HG03521 (cell line): ENCODE results near the gene P4HB.

Experiments used
- ATAC-seq: cut with Tn5 transposase; IDR thresholded peaks from one replicate; pipeline ENCODE4 v1.9.1; 2021; ENCODE audit warnings: mild to moderate bottlenecking, moderate library complexity; ENCODE audit not compliant: unreplicated experiment

P4HB gene

GRCh38 chr17:81813371-81813684 lies 47.0 kb downstream of the P4HB start:
- no peak for ATAC-seq

GRCh38 chr17:81812571-81813370 lies 47.6 kb downstream of the P4HB start:
- no peak for ATAC-seq

- no peak for ATAC-seq
Measured at GRCh38 chr17:81811705-81812570, 48.4 kb downstream of the P4HB start.

- no peak for ATAC-seq
Measured at GRCh38 chr17:81810892-81811704, 49.2 kb downstream of the P4HB start.

GRCh38 chr17:81810476-81810875 lies 49.9 kb downstream of the P4HB start:
- no peak for ATAC-seq

GRCh38 chr17:81809556-81809998 lies 50.8 kb downstream of the P4HB start:
- ATAC-seq = no peak

- ATAC-seq = no peak
Measured at GRCh38 chr17:81808778-81809555, 51.4 kb downstream of the P4HB start.

- ATAC-seq = no peak
Measured at GRCh38 chr17:81807839-81808238, 52.5 kb downstream of the P4HB start.

GRCh38 chr17:81807210-81807719 lies 53.1 kb downstream of the P4HB start:
- ATAC-seq = no peak

- no peak for ATAC-seq
Measured at GRCh38 chr17:81806461-81807209, 53.7 kb downstream of the P4HB start.

- ATAC-seq = no peak
Measured at GRCh38 chr17:81805707-81806460, 54.5 kb downstream of the P4HB start.

GRCh38 chr17:81804559-81805399 lies 55.6 kb downstream of the P4HB start:
- ATAC-seq = no peak

- ATAC-seq = no peak
Measured at GRCh38 chr17:81803728-81804558, 56.4 kb downstream of the P4HB start, which contains the start of gene GCGR. GCGR (plus strand) TSS chr17:81804150; CDS start chr17:81809019, 4,869 bp downstream.

GRCh38 chr17:81802856-81803643 lies 57.3 kb downstream of the P4HB start:
- ATAC-seq = no peak

GRCh38 chr17:81802048-81802758 lies 58.1 kb downstream of the P4HB start:
- no peak for ATAC-seq

GRCh38 chr17:81801327-81801726 lies 59.0 kb downstream of the P4HB start:
- no peak for ATAC-seq
